HEK293 (cell line): ENCODE data around the gene DPYSL4.

Source experiments
- CTCF ChIA-PET: fragments of 350-600 bp; formaldehyde crosslinking; extraction: SDS; loops from one replicate; lab custom pipeline; 2021; ENCODE audit warnings: antibody characterized with exemption; lab: Yijun Ruan, JAX
- POLR2A ChIA-PET: fragments of 300-600 bp; formaldehyde crosslinking; extraction: SDS; loops from one replicate; lab custom pipeline; 2020; ENCODE audit warnings: antibody characterized with exemption, inconsistent platforms; lab: Yijun Ruan, JAX
- H3K27ac ChIP-seq: fragments of 200-500 bp; sonication (Bioruptor generic); 2 replicates; pipeline ENCODE4 v1.5.1; 2014; ENCODE audit warnings: low read depth, low read length, control low read depth, inconsistent platforms; ENCODE audit errors: extremely low read depth
- H3K36me3 ChIP-seq, 2 experiments: fragments of 200-500 bp in 1 of 2; sonication (Bioruptor generic) in 1 of 2; 1 replicate in 1 of 2; 2 replicates in 1 of 2; pipeline ENCODE4 v1.5.1; 2014 to 2017; ENCODE audit warnings: inconsistent platforms in 2 of 2, low read length in 2 of 2; ENCODE audit not compliant: control insufficient read depth in 2 of 2, insufficient read depth in 1 of 2
- H3K4me1 ChIP-seq: fragments of 200-500 bp; sonication (Bioruptor generic); 2 replicates; pipeline ENCODE4 v1.5.1; 2014; ENCODE audit warnings: mild to moderate bottlenecking, low read length, inconsistent platforms; ENCODE audit not compliant: control insufficient read depth, insufficient read depth
- H3K4me3 ChIP-seq: 2 replicates; pipeline ENCODE4 v1.5.1; 2011; ENCODE audit warnings: low read depth, mild to moderate bottlenecking, control low read depth, low read length, moderate library complexity
- H3K9me3 ChIP-seq: fragments of 200-500 bp; sonication (Bioruptor generic); 2 replicates; pipeline ENCODE4 v1.5.1; 2014; ENCODE audit warnings: low read depth, low read length, inconsistent platforms; ENCODE audit not compliant: control insufficient read depth, insufficient read depth
- BCL11A ChIP-seq: fragments of 450-650 bp; formaldehyde crosslinking; IDR thresholded peaks from 2 replicates; pipeline ENCODE4 v1.5.1; 2016; ENCODE audit warnings: low read depth, missing biosample characterization, missing genetic modification characterization
- GFI1B ChIP-seq: fragments of 450-650 bp; formaldehyde crosslinking; IDR thresholded peaks from 2 replicates; pipeline ENCODE4 v1.5.1; 2016; ENCODE audit warnings: missing biosample characterization, missing genetic modification characterization
- IKZF3 ChIP-seq: fragments of 450-650 bp; IDR thresholded peaks from 2 replicates; pipeline ENCODE4 v1.5.0; 2018; ENCODE audit warnings: missing biosample characterization, mild to moderate bottlenecking, missing genetic modification characterization, moderate library complexity
- PRDM1 ChIP-seq: fragments of 450-650 bp; formaldehyde crosslinking; IDR thresholded peaks from 2 replicates; pipeline ENCODE4; 2016; ENCODE audit warnings: missing biosample characterization, missing genetic modification characterization
- PRDM2 ChIP-seq: fragments of 450-650 bp; formaldehyde crosslinking; IDR thresholded peaks from 2 replicates; pipeline ENCODE4 v1.5.1; 2016; ENCODE audit warnings: missing biosample characterization, missing genetic modification characterization, borderline replicate concordance
- SCRT2 ChIP-seq: fragments of 450-650 bp; formaldehyde crosslinking; IDR thresholded peaks from 2 replicates; pipeline ENCODE4 v1.5.1; 2016; ENCODE audit warnings: missing biosample characterization, missing genetic modification characterization
- ZFHX2 ChIP-seq: fragments of 450-650 bp; formaldehyde crosslinking; conservative IDR thresholded peaks from 2 replicates; pipeline ENCODE4 v1.5.1; 2016; ENCODE audit warnings: missing biosample characterization, missing genetic modification characterization
- ZFP3 ChIP-seq: fragments of 450-650 bp; formaldehyde crosslinking; IDR thresholded peaks from 2 replicates; pipeline ENCODE4 v1.5.1; 2016; ENCODE audit warnings: low read depth, missing biosample characterization, missing genetic modification characterization
- ZNF19 ChIP-seq: fragments of 450-650 bp; formaldehyde crosslinking; IDR thresholded peaks from 2 replicates; pipeline ENCODE4; 2016; ENCODE audit warnings: missing biosample characterization, missing genetic modification characterization, low read depth
- ZNF223 ChIP-seq: fragments of 450-650 bp; formaldehyde crosslinking; IDR thresholded peaks from 2 replicates; pipeline ENCODE4 v1.5.1; 2016; ENCODE audit warnings: missing biosample characterization, missing genetic modification characterization
- ZNF362 ChIP-seq: fragments of 450-650 bp; formaldehyde crosslinking; IDR thresholded peaks from 2 replicates; pipeline ENCODE4 v1.5.1; 2016; ENCODE audit warnings: missing biosample characterization, missing genetic modification characterization
- ZNF488 ChIP-seq: fragments of 450-650 bp; formaldehyde crosslinking; IDR thresholded peaks from 2 replicates; pipeline ENCODE4 v1.5.1; 2016; ENCODE audit warnings: missing biosample characterization, missing genetic modification characterization
- ZNF596 ChIP-seq: fragments of 450-650 bp; IDR thresholded peaks from 2 replicates; pipeline ENCODE4 v1.5.0; 2018; ENCODE audit warnings: missing biosample characterization, mild to moderate bottlenecking, missing genetic modification characterization, moderate library complexity
- ZNF645 ChIP-seq: fragments of 450-650 bp; formaldehyde crosslinking; IDR thresholded peaks from 2 replicates; pipeline ENCODE4; 2016; ENCODE audit warnings: missing biosample characterization, missing genetic modification characterization
- ZNF707 ChIP-seq: fragments of 450-650 bp; formaldehyde crosslinking; IDR thresholded peaks from 2 replicates; pipeline ENCODE4 v1.5.1; 2016; ENCODE audit warnings: missing biosample characterization, missing genetic modification characterization
- ZNF768 ChIP-seq: fragments of 450-650 bp; formaldehyde crosslinking; IDR thresholded peaks from 2 replicates; pipeline ENCODE4 v1.5.1; 2018; ENCODE audit warnings: missing biosample characterization, mild to moderate bottlenecking, missing genetic modification characterization
- ZNF776 ChIP-seq: fragments of 450-650 bp; formaldehyde crosslinking; IDR thresholded peaks from 2 replicates; pipeline ENCODE4 v1.5.0; 2017; ENCODE audit warnings: missing biosample characterization, missing genetic modification characterization, borderline replicate concordance
- ZXDB ChIP-seq: fragments of 450-650 bp; formaldehyde crosslinking; IDR thresholded peaks from 2 replicates; pipeline ENCODE4 v1.5.1; 2016; ENCODE audit warnings: missing biosample characterization, missing genetic modification characterization

Gene DPYSL4

GRCh38 chr10:132172091-132173066 is 14.4 kb upstream of the DPYSL4 start:
- H3K36me3 ChIP-seq, result no peaks in the 10 kb centered on the region
- no peaks in the 10 kb centered on the region for H3K9me3 ChIP-seq
- POLR2A ChIA-PET, result no interaction called here
- no peaks in the 10 kb centered on the region for H3K4me1 ChIP-seq
- TF ChIP-seq ZXDB (tag by site-specific recombination) (no peak), ZNF596 (peak; percentile 77)
- TF ChIP-seq, all 188 proteins: peak for 1
- CTCF ChIA-PET, result no interaction called here
- H3K4me3 ChIP-seq, result no peak overlapping the region
- no peak overlapping the region for H3K27ac ChIP-seq

- CTCF ChIA-PET, result no interaction called here
- no peaks in the 10 kb centered on the region for H3K4me1 ChIP-seq
- H3K27ac ChIP-seq, result no peak overlapping the region
- H3K36me3 ChIP-seq, result no peaks in the 10 kb centered on the region
- TF ChIP-seq ZNF488 (tag by site-specific recombination) (no peak), ZNF362 (no peak), PRDM2 (tag by site-specific recombination) (no peak), ZFP3 (tag by site-specific recombination) (no peak), ZNF768 (tag by site-specific recombination) (no peak), ZFHX2 (tag by site-specific recombination) (no peak), BCL11A (no peak), PRDM1 (no peak), SCRT2 (tag by site-specific recombination) (no peak), ZNF776 (tag by site-specific recombination) (no peak), ZNF645 (tag by site-specific recombination) (no peak), ZNF223 (tag by site-specific recombination) (no peak), ZNF19 (no peak), IKZF3 (tag by site-specific recombination) (no peak), GFI1B (tag by site-specific recombination) (no peak), ZNF707 (tag by site-specific recombination) (no peak)
- H3K4me3 ChIP-seq, result no peak overlapping the region
- H3K9me3 ChIP-seq, result no peaks in the 10 kb centered on the region
- POLR2A ChIA-PET, result no interaction called here
Measured at GRCh38 chr10:132173185-132173584, 13.6 kb upstream of the DPYSL4 start.
